Islet precursor cell (in vitro differentiated cells): ENCODE data around the gene HELT.
"Not testable (repeated sequence)": the region's sequence is repeated elsewhere in the genome, so short reads cannot be mapped to it uniquely, and the experiment has no call there.

Experiments
- DNase-seq: peaks from one replicate; pipeline ENCODE4 v3.0.0-alpha.2; 2018

Gene HELT, protein sequence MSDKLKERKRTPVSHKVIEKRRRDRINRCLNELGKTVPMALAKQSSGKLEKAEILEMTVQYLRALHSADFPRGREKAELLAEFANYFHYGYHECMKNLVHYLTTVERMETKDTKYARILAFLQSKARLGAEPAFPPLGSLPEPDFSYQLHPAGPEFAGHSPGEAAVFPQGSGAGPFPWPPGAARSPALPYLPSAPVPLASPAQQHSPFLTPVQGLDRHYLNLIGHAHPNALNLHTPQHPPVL

DNA sequence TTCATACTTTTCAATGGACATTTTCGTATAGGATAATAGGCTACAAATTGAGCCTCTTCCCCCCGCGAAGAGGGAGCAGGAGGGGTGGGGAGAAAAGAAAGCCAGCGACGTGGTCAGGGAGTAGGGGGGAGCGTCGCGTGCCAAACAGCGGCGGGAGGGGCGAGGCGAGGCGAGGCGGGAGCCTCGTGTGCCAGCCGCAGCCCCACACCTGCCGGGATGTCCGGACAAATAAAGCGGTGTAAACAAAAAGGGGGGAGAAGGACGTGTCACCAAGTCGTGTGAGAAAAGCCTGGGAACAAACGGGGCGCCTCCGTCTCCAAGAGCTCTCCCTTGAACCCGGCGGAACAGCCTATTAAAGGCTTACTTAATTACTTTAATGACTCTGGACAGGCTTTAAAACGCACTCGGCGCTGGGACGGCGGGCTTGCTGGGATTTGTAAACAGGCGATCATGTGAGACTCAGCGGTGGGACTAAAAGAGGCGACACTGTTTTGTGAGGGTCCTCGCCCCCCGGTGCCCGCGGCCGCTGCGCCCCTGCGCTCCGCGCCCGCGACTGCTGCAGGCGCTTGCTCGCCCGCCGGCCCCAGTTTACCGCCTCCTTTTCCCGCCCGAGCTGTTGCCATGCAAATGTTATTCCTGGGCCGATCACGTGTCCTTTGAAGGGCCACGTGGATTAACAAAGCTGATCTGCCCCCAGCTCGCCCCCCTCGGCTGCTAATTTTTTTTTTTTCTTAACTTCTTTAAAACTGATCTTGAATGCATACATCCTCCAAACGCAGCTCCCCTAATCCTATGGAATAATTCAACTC is at the start of gene HELT:
Gene HELT (plus strand): TSS at position 527 of the 809 bp plus-strand sequence. CDS start 439 bp downstream, outside the sequence.
- no peak for DNase-seq

DNA sequence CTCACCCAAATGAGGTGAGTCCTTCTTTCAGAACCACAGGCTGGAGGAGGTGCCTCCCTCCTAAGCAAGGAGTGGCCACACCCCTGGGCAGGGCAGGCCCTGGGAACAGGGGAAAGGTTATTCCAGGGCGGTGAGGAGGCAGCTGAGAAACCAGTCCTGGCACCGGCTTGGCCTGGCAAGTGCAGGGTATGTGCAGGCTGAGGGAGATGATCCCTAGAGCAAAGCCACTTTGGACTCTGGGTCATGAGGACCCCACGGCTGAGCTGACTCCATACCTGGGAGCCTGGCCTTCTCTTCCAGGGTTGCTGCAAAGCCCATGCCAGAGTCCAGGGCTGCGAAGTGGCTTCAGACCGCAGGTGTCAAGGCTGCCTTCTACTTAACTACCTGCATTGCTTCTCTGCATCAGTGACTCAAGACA is 49.5 kb upstream of the HELT start:
- peak; percentile 47 for DNase-seq

- DNase-seq = peak; percentile 20
Measured at GRCh38 chr4:184969610-184970009, 48.7 kb upstream of the HELT start.

- peak; percentile 26 for DNase-seq
Measured at GRCh38 chr4:184972991-184973390, 45.3 kb upstream of the HELT start.

GRCh38 chr4:184976348-184976747 is 41.9 kb upstream of the HELT start:
- not testable (repeated sequence) for DNase-seq

DNA sequence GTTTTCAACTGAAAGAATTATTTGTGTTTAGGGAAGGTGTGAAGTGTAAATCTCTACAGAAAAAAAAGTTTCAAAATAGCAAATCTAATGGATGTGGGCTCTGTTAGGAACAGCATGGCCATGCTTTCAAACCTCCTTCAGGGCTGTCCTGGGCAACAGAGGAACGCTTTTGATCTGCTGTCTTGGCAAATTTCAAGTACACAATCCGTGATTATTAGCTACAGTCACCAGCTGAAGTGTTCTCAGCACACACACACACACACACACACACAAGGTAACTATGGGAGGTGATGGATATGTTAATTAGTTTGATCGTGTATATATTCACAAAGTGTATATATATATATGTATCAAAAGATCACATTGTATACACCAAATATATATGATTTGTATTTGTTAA is 40.5 kb upstream of the HELT start:
- DNase-seq = peak; percentile 12

GRCh38 chr4:184978211-184978610 is 40.1 kb upstream of the HELT start:
- peak; percentile 11 for DNase-seq

DNA sequence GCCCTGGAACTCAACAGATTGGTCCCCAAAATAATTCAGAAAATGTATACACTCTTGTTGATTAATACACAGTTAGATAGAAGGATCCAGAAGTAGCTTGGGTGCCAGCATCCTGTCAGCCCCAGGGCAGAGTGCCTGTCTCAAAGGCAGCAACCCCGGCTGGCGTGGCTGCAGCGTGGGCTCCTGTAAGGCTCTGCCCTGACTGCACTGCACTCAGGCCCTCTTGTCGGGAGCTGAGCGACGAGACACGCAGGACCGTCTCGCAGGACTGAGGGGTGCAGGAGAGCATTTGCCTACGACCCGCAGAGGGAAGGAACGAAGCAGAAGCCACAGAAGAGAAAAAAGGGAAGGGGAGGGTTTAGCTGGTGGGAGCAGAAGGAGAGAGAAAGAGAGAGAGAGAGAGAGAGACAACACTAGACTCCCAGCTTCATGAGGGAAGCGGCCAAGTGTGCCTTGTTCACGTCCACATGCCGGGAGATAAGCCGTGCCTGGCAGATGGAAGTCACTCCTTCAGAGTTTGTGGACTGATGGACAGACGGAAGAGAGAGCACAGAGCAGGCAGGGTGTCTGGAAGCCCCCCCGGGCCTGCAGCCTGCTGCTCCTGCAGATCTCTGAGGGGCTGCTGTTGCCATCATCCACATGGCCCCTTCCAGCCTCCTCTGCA is 38.7 kb upstream of the HELT start:
- peak; percentile 48 for DNase-seq

- DNase-seq = peak; percentile 6
Measured at GRCh38 chr4:184980261-184980660, 38.0 kb upstream of the HELT start.

DNA sequence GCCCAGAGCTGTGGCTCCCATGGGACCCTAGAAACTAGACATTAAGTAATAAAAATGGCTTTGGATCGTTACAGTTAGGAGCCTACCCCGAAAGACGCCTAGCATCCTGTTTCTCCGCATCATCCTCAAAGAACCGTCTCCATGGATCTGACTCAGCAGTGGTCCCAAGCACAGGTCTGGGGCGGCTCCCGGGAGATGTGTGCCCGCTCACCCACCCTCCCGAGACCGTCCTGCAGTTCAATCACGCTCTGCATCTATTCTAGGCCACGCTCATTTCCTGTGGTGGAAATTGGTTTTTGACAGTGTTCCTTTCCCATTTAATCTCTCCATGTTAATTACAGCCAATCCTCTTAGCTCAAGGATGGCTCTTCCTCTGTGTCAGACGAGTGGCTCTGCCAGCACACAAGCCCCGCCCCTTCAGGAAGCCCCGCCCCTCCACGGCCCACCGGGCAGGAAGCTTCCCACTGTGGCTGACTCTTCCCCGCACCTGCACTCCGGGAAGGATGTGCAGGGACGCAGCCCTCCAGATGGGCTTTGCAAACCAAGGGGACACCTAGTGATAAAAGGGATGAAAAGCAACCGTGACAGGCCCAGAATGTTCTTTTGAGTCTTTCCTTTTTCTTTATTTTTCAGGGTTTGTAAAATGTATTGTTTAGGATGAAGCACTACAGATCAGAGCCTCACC is 34.5 kb upstream of the HELT start:
- peak; percentile 86 for DNase-seq

DNA sequence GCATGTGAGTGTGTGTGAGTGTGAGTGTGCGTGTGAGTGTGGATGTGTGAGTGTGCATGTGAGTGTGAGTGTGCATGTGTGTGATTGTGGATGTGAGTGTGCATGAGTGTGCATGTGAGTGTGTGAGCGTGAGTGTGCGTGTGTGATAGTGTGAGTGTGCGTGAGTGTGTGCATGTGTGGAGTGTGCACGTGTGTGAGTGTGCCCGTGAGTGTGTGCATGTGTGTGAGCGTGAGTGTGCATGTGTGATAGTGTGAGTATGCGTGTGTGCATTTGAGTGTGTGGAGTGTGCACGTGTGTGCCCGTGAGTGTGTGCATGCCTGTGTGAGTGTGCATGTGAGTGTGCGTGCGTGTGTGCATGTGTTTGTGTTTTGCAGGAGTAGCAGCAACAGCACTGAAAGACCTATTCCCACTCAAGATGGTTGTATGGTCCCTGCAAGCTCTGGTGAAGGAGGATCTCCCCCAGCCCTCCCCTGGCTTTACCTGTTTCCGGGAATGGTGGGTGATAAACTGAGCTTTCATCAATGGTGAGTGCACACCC is 30.7 kb upstream of the HELT start:
- DNase-seq = peak; percentile 31

- DNase-seq = peak; percentile 30
Measured at GRCh38 chr4:184988611-184989010, 29.7 kb upstream of the HELT start.

DNA sequence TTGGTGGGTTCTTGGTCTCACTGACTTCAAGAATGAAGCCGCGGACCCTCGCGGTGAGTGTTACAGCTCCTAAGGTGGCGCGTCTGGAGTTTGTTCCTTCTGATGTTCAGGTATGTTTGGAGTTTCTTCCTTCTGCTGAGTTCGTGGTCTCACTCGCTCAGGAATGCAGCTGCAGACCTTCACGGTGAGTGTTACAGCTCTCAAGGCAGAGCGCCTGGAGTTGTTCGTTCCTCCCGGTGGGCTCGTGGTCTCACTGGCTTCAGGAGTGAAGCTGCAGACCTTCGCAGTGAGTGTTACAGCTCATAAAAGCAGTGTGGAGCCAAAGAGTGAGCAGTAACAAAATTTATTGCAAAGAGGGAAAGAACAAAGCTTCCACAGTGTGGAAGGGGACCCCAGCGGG is 29.0 kb upstream of the HELT start:
- DNase-seq = peak; percentile 67

- peak; percentile 24 for DNase-seq
Measured at GRCh38 chr4:184990131-184990530, 28.2 kb upstream of the HELT start.

DNA sequence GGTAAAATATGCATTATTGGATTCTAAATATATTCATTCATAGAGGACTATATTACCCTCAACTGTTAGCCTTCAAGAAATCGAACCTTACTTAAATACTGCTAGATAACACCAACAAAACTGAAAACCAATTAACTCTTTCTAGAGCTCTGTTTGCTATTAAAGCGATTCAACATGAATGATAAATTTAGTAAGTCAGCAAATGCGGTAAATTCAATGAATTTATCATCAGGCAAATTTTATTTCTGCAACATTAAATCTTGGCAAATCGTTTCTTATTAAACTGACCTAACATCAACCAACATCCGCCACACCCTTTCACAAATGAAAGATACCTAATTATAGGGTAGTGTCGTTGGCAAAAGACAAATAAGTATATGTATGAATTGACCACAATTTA is 26.4 kb upstream of the HELT start:
- DNase-seq = no peak

GRCh38 chr4:184992422-184992821 is 25.9 kb upstream of the HELT start:
- DNase-seq = peak; percentile 36

GRCh38 chr4:184993247-184993646 is 25.0 kb upstream of the HELT start:
- DNase-seq = peak; percentile 19

- peak; percentile 32 for DNase-seq
Measured at GRCh38 chr4:184994010-184994622, 24.2 kb upstream of the HELT start.

DNA sequence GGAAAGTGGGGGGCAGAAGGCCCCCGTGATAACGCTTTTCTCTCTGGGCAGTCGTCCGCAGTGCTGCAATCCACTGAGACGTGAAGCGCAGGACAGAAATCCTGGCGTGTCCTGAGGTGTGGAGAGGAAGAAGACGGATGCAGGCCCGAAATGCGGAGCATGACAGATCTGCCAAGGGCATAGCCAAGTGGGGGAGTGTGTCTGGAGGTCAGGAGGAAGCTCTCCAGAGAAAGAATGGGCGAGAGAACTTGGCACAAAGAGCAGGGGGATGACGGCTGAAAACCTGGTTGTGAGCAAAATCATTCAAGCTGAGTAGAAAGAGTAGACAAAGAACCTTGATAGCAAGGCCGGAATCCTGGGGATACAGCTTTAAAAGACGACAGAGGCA is 23.7 kb upstream of the HELT start:
- DNase-seq = peak; percentile 27

GRCh38 chr4:184997656-184998055 is 20.6 kb upstream of the HELT start:
- not testable (repeated sequence) for DNase-seq

DNA sequence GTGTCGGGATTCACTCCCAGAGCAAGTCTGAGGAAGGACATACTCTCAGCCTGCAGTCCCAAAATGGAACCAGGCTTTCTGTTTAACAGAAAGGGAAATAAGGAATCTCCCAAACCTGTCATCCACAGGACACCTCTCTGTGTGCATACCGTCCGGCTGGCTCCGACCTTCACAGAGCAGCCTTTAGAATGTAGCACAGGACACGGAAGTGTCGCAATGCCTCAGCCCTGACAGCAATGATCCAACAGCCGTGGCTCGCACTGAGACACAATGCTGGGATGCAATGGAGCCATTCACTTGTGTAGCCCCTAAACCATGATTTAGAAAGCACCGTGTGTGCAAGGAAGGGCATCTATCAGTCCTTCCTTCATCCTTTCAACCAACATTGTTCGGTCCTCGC is 15.5 kb upstream of the HELT start:
- DNase-seq = no peak

DNA sequence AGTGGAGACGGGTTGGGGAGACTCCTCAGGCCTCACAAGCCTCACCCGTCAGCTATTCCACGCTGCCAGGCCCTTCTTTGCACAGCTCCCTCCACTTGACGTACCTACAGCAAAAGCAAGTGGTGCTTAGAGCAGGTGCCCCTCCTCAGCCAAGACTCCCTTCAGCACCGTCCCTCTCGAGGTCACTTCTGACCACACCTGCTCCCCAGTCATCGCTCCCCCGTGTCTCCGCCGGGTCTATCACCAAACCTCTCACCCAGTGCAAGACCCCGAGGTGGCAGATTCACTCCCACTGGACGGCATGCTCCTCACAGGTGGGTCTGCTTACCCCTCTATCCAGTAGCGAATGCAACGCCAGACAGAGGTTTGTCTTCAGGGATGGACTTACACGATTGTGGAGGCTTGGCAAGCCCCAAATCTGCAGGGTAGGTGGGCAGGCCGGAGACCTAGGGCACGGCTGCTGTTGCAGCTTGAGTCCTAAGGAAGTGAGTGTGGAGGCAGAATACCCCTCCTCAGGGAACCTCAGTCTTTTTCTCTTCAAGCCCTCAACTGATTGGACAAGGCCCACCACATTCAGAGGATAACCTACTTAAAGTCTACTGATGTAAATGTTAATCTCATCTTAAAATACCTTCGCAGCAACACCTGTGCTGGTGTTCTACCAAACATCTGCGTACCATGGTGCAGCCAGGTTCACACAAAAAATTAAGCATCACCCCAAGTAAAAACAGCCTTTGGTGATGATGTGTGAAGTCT is 14.5 kb upstream of the HELT start:
- no peak for DNase-seq
